HL-60/S4 treated with phorbol 12-myristate 13-acetate at 8.2 ng/mL for 4 days and 3 days (cell line): ENCODE data around the gene SMCO2.

Experiments used
- in situ Hi-C: fragments of 300-500 bp; cut with MboI; formaldehyde crosslinking; loops from 2 replicates; pipeline ENCODE4 v1.15.0; 2022; ENCODE audit warnings: low sequenced_read_pairs

The SMCO2 gene

DNA sequence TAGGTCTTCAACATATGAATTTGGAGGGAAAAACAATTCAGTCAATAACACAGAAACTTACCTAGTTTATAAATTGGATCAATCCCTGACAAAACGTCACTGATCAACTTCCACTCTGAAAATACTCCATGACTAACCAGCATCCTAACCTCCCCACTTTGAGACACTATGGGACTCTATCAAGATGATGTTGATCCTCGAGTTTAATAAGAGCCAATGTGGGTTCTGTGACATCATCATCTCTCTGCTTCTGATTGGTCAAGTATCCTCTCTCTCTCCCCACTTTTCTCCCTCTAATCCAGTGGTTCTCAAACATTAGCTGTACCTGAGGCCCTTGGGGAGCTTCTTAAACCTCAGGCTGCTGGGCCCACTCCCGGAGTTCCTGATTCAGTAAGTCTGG, at the start of gene SMCO2:
Gene SMCO2, plus strand, starts transcription at position 301 of the 400 bp plus-strand sequence. CDS start 23,896 bp downstream, outside the sequence.
- in situ Hi-C loops = loop anchor here (25.0 kb wide), 1 partner anchor 191 kb away; no protein-coding TSS in a partner anchor

DNA sequence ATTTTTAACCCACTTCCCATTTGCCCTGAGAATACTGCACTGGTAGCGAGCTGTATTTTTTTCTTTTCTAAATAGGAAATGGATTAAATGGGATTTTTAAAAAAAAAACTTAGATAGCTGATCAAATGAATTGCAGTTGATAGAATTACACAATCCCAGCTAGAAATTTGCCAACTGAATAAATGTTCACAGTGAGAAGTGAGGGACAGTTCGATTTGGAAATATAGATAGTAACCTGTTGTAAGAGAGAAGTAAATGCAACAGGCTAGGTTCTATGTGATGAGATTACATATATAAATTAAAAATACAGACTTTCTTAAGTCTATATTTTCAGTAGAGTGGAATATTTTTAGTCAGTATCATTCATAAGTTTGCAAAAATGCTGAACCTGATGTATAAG, 48.1 kb upstream of the SMCO2 start:
- in situ Hi-C loops = no loop called here

DNA sequence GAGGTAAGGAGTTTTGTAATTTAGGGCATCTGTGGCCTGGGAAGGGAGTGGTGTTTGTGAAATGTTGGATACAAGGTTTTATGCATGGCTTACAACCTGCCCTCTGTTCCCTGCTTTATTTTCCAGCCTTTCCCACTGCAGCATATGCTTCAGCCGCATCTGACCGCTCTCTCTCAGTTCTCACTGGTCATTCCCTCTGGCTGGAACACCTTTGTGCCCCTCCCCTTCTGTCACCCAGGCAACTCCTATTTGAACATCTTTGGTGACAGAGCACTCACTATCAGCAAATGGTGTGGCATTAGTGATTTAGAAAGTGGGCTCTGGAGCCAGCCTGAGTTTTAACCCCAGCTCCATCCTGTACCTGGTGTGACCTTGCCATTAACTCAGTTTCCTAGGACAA, 47.5 kb upstream of the SMCO2 start:
- in situ Hi-C loops = no loop called here

DNA sequence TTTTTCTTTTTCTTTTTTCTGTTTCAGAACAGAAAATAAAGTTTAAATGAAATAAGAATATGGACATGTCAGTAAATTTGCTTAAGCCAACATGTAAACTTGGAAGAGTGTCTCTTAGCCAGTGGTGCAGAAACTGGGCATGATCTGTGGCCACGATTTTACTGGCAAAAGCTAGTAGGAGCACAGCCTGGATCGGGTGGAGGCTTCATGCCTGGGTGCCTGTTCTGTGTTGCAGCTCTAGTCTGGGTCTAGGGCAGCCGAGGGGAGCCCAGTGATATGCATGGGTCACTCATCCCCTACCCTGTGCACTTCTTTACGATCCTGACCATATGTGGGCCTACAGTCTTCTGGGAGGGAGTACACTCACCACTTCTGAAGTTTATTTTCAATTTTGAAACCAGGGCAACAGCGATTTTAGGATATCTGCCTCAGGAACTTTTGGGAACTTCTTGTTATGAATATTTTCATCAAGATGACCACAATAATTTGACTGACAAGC, 45.6 kb upstream of the SMCO2 start:
- in situ Hi-C loops = no loop called here

DNA sequence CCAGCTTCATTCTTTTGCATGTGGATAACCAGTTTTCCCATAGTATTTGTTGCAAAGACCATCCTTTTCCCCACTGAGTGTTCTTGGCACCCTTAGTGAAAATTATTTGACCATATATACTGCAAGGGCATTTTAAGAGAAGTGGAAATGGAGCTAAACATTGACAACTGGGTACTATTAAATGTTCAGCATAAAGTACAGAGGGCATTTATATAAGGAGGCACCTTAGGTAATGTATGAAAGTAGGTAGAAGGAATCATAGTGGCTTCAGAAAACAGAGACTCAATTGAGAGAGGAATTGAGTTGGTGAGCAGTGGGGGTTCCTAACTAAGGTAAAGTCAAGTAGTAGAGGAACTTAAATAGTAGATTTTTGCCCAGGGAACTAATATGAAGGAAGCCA, 34.5 kb upstream of the SMCO2 start:
- in situ Hi-C loops = no loop called here

DNA sequence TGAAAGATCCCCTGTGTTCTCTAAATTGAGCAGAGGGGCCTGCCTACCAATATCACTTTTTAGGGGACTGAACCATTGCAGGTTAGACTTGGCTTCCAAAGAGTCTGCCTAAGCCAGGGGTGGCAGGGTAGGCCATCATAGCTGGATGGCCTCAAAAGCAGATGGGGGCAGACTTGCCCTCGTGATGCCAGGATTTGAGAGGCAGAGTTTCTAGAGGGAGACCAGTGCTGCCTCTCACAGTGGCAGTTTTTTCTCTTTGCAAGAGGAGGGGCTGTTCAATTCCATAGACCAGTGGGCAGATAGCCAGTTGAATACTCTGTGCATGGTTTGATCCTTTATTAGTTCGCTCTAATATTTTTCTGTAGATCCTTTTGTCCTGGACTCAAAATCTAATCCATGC, 23.8 kb upstream of the SMCO2 start:
- in situ Hi-C loops = no loop called here

DNA sequence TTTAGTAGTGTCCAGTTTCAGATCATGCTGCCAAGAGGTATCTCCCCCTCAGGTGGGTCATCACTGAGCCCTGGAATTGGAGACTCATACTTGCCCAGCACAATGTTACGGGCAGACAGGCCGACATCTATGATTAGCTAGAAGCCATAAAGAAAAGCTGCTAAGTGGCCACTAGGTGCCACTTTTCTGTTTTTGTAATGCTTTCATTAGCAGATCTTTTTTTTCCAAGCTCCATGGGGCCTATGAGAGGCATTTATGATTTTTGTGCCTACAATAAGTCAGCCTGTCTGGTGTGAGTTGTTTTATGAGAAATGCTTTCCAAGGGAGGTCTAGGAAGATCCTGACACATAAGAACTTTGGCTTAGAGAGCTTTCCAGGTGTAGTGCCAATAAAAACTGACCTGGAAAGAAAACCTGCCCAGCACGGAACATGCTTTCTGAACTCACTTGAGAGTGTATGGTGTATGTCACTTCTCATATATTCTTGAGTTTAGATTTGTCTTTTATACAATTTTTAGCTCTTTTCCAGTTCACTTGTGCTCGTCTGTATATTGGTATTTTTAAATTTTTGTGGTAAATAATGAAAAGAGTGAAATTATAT, 21.8 kb upstream of the SMCO2 start:
- in situ Hi-C loops = loop anchor here (25.0 kb wide), 1 partner anchor 213 kb away; no protein-coding TSS in a partner anchor

DNA sequence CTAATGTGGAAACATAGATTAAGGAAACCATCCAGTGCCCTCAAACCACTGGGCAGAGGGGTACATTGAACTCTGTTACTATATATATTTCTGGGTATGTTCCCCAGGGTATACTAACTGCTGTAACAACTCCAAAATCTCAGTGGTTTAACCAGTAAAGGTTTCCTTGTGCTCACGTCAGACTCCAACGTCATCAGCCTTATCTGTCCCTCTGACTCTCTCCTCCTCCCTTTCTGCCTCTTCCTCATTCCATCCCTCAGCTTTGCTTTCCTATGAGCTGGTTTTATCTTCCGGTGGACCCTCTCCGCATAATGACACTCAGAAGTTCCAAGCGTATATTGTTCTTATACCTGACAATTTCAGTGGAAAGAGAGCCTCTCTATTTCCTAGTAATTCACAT, 21.2 kb upstream of the SMCO2 start:
- in situ Hi-C loops = loop anchor here (25.0 kb wide), 1 partner anchor 212 kb away; no protein-coding TSS in a partner anchor

DNA sequence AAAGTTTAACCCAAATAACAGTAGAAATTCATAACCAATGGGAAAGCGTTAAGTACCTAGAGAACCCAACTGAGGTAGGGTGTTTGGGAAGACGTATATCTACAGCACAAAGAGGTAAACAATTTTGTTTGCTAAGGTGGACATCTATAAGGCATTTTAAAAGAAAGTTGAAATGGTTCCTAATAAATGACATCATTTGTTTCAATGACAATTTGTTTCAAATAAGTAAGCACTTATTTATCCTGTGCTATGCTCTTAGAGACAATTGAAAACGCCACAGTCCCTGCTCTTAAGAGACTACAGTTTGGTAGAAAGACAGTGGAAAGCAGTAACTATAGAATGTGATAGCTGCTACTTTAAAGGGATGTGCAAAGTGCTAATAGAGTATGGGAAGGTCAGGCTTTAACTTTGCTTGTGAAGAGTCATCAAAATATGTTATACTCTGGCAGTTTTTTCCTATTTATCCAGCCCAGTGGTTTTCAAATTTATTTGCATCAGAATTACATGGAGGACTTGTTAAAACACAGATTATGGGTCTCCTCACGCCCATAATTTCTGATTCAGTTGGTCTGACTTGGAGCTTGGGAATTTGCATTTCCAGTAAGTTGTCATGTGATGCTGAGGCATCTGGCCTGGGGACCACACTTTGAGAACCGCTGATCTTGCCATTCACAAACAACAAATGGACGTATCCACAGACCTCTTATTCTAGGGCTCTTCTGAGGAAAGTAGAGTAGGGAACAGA, 19.6 kb upstream of the SMCO2 start:
- in situ Hi-C loops = loop anchor here (25.0 kb wide), 1 partner anchor 210 kb away; no protein-coding TSS in a partner anchor

DNA sequence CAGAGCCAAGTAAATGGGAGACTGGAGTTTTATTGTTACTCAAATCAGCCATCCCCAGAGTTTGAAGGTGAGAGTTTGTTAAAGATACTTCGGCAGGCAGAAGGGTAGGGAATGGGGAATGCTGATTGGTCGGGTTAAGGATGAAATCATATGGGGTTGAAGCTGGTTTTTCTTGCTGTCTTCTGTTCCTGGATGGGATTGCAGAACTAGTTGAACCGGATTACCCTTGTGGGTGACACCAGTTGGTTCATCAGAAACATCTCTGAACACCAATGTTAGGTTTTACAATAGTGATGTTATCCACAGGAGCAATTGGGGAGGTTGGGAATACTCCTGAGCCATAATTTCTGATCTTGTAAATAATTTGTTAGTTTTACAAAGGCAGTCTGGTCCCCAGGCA, 18.7 kb upstream of the SMCO2 start:
- in situ Hi-C loops = loop anchor here (25.0 kb wide), 1 partner anchor 209 kb away; no protein-coding TSS in a partner anchor

DNA sequence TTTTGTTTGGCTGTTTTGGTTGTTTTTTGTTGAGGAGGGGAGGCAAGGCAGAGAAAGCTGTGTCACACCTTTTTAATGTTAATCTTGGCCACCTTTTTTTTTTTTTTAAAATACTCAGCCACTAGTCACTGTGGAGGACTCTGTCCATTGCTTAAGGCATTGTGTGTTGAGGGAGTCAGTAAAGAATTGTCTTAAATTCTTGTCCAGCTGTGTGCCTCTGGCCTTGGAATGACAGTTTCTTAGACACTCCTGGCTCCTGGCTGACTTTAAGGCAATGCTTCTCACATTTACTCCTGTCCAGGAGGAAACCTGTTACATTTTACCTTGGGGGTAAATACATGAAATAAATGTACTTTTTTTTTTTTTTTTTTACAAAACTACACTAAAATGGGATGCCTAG, 18.1 kb upstream of the SMCO2 start:
- in situ Hi-C loops = loop anchor here (25.0 kb wide), 1 partner anchor 209 kb away; no protein-coding TSS in a partner anchor

DNA sequence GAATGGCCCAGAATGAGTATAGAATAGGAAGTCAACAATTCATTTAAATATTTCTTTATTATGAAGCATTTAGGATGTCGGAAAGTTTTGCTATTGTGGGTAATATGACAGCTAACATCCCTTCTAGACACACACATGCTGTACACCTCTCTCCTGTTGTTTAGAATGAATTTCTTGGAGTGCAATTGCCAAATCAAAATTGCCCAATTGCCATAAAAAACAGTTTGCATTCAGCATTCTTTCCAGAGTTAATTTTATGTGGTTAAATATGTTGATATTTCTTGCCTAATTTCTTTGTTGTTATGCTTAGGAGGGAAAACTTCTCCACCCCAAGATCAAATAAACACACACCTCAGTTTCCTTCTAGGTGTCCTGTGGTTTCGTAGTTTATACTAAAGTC, 16.9 kb upstream of the SMCO2 start:
- in situ Hi-C loops = loop anchor here (25.0 kb wide), 1 partner anchor 208 kb away; no protein-coding TSS in a partner anchor

DNA sequence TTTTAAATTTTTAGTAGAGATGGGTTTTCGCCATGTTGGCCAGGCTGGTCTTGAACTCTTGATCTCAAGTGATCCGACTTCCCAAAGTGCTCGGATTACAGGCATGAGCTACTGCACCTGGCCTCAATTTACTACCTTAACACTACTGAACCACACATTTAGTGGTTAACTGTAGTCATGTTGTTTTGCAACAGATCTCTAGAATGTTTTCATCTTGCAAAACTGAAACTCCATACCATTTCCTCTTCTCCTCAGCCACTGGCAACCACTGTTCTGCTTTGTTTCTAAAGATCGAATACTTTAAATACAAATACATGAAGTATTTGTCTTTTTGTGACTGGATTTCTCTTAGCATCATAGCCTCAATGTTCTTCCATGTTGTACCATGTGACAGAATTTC, 15.4 kb upstream of the SMCO2 start:
- in situ Hi-C loops = loop anchor here (25.0 kb wide), 1 partner anchor 206 kb away; no protein-coding TSS in a partner anchor

DNA sequence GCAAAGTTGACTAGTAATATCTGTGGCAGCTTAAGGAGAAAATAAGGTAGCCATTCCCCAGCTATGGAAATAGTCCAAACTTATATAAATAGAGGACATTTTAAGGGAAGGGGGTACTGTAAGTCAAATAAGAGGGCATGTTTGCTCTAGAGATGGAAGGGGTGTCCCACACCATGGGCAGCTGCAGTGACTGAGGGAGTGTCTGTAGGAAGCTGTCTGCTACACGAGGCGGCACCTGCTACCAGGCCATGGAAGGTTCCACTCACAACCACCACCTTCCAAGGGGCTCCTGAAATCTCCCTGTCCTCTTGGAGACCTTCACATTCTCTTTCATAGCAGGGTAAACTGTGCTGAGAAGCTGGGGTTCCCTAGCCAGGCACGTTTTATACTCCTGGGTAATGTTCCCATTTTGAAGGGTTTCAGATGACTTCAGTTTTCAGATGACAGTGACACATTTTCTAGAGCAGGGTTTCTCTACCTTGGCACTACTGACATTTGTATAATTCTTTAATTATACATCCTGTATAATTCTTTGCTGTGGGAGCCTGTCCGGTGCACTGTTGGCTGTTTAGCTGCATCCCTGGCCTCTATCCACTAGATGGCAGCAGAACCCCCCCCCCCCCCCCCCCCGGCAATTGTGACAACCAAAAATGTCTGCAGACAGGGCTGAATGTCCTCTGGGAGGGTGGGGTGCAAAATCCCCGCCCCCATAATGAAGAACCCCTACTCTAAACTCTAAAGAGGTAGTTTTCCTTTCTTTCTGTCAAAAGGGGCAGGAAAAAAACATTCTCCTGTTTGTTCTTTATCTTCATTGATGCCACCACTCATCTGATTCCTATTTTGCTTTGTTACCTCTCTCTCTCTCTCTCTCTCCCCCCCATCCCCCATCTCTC, 11.6 kb upstream of the SMCO2 start:
- in situ Hi-C loops = loop anchor here (25.0 kb wide), 1 partner anchor 202 kb away; no protein-coding TSS in a partner anchor

DNA sequence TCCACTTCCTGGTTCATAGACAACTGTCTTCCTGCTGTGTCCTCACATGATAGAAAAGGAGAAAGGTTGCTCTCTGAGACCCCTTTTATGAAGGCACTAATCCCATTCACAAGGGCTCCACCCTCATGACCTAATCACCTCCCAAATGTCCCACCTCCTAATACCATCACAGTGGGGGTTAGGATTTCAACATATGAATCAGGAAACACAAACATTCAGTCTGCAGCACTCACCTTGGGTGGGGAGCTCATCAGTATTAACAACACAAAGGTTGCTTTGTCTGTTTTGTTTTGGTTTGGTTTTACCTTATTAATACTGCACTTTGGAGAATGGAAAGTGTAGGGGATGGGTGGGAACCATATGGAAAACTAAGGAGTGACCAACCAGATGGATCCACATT, 10.5 kb upstream of the SMCO2 start:
- in situ Hi-C loops = loop anchor here (25.0 kb wide), 1 partner anchor 201 kb away; no protein-coding TSS in a partner anchor

DNA sequence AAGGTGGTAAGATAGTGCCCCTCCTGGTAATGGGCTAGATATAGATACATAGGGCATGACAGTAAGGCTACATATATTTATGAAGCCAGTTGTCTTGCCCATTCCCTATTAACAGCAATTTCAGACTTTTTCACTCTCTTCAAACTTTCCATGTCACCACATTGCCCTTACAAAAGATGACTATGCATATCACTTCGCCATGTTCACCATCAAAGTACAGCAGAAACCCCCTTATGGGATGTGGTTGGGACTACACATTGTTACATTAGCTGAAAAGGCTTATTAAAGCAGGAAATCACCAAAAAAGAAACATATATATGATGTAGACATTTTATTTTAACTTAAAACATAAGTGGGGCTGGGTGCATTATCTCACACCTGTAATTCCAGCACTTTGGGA, 9.8 kb upstream of the SMCO2 start:
- in situ Hi-C loops = loop anchor here (25.0 kb wide), 1 partner anchor 201 kb away; no protein-coding TSS in a partner anchor

DNA sequence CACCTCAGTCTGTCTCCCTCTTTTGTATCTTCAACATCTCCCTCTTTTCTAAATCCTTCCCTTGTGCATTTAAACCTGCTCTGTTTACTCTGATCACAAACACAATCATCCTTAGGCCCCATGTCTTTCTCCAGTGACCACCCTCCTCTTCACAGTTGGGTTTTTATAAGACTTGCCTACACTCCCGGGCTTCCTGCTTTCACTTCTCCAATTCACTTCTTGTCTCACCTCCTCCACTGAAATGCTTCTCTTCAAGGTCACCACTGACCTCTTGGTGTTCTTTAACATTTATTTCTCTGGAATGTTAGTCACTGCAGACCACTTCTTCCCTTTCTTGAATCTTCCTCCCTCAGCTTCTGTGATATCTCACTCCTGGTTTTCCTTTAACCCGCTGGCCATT, 8.7 kb upstream of the SMCO2 start:
- in situ Hi-C loops = loop anchor here (25.0 kb wide), 1 partner anchor 199 kb away; no protein-coding TSS in a partner anchor

DNA sequence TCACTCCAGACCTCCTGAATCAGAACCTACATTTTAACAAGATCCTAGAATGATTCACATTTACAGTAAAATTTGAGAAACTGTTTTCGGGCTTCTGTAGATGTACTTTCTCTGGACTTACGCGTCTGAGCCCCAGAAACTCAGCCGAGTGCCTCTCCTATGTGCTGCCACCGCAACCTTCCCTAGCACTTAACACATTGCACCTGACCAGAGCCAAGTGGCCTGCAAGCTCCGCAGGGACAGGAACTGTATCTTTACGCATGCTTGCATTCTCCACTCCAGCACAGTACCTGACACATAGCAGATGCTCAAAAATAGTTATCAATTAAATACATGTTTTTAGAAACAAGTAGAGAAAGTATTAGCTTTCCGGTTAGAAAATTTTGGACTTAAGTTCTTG, 1.2 kb downstream of the SMCO2 start:
- in situ Hi-C loops = loop anchor here (25.0 kb wide), 1 partner anchor 190 kb away; no protein-coding TSS in a partner anchor

DNA sequence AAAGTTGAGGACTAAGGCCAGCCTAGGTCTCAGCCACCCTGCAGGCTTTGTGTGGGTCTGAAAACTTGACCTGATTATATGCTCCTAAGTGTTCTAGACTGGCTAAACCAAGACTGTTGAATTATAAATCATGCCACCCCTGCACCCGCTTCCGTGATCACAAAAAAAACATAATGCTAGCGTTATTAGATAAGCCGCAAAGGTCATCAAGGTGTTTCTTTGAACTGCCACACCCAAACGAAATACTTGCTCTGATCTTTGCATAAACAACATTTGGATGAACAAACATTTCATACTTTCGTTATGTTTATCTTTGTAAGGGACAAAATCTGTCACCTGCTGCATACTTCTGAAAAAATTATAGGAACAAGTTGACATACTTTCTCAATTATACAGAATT, 2.5 kb downstream of the SMCO2 start:
- in situ Hi-C loops = loop anchor here (25.0 kb wide), 1 partner anchor 188 kb away; no protein-coding TSS in a partner anchor

DNA sequence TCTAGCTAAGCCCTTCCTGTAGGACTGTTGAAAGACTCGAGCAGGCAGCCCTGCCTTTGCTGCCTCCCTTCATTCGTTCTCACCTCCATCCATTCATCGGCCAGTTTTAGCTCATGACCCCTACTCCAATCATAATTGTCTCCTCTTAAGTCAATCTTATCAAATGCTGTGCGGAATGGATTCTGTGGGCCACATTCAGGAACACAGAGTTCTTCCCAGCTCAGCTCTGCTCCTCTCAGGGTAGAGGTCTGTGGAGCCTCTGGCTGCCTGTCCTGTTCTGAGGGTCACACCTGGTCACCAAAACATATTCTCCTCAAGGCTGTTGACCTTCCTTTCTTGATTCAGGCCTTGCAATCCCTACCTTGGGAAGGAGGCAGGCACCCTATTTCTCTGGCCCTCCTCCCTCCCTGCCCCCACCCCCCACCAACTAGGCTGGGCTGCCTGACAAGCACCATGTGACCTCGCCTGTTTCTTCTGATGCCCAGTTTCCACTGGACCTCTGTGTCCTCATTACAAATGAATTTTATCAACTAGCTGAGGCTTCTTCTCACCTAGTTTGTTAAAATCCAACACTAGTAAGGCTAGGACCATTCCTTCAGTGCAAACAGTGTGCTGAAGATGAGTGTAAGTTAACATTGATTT, 3.5 kb downstream of the SMCO2 start:
- in situ Hi-C loops = loop anchor here (25.0 kb wide), 1 partner anchor 187 kb away; no protein-coding TSS in a partner anchor
